Aorta (tissue), 5 donors: ENCODE results near the gene ESRP2. TPM values are rescaled to one million over a fixed set of nuclear protein-coding genes. Genes with fewer than 3 reads are reported as not detected.

ENCODE experiments used
- ATAC-seq: fragments of 200-7000 bp; cut with Tn5 transposase; one replicate; pipeline ENCODE4 v1.9.1; 2022; ENCODE audit warnings: moderate library complexity; ENCODE audit not compliant: low FRiP score
- DNase-seq, 2 donors: peaks; one replicate each; pipeline ENCODE4 v3.0.0-alpha.2; 2020
- H3K27ac ChIP-seq, 2 donors: one replicate each; pipeline ENCODE4 v1.5.1; 2013; ENCODE audit warnings: low read length in 2 of 2, mild to moderate bottlenecking in 2 of 2, moderate library complexity in 2 of 2, control low read depth in 1 of 2, inconsistent platforms in 1 of 2, low read depth in 1 of 2
- H3K27me3 ChIP-seq, 2 donors: one replicate each; pipeline ENCODE4 v1.6.1; 2013; ENCODE audit warnings: control low read depth in 1 of 2, low read length in 1 of 2, mild to moderate bottlenecking in 1 of 2, moderate library complexity in 1 of 2; ENCODE audit not compliant: insufficient read depth in 2 of 2, control insufficient read depth in 1 of 2
- H3K36me3 ChIP-seq, 2 donors: one replicate each; pipeline ENCODE4 v1.6.1; 2013; ENCODE audit warnings: control low read depth in 1 of 2, low read length in 1 of 2, mild to moderate bottlenecking in 1 of 2; ENCODE audit not compliant: insufficient read depth in 2 of 2, control insufficient read depth in 1 of 2
- H3K4me1 ChIP-seq, 2 donors: one replicate each; pipeline ENCODE4 v1.6.1; 2013; ENCODE audit warnings: low read length in 2 of 2, control low read depth in 1 of 2, mild to moderate bottlenecking in 1 of 2, moderate library complexity in 1 of 2; ENCODE audit not compliant: insufficient read depth in 2 of 2, control insufficient read depth in 1 of 2
- H3K4me3 ChIP-seq, 2 donors: one replicate each; pipeline ENCODE4 v1.5.1; 2013; ENCODE audit warnings: low read length in 2 of 2, control low read depth in 1 of 2, mild to moderate bottlenecking in 1 of 2
- H3K9me3 ChIP-seq: one replicate; pipeline ENCODE4 v1.6.1; 2013; ENCODE audit warnings: mild to moderate bottlenecking, low read length; ENCODE audit not compliant: control insufficient read depth
- WGBS, 2 donors: extraction: QIAGEN DNeasy Blood & Tissue Kit; methylation state at CpG; one replicate each; pipeline ENCODE4 v1.1.7; 2013; 5-methylcytosine and 5-hydroxymethylcytosine counted together
- intact Hi-C, 2 donors: fragments of 100-400 bp; cut with DNase I; formaldehyde crosslinking; loops; one replicate each; pipeline versions ENCODE4 v1.14.2 to v1.15.0; 2022
- polyA plus RNA-seq, 2 donors: library from polyadenylated mRNA; stranded (reverse); fragments of 200-250 nt; gene quantifications; one replicate each; pipeline ENCODE4 v1.2.3, GENCODE V29; 2013
- total RNA-seq, 2 donors: library from RNA; stranded (reverse); fragmentation: NEBNext Ultra II Directional; extraction: Animal tissue kit (Norgen Biotek cat#: 25700); gene quantifications; one replicate each; pipeline ENCODE4 v1.2.1, GENCODE V29; 2021
- donor health status: healthy with polysubstance abuse.
- donor health status: Bipolar disorder and iron deficiency.
- donor health status: DM: no; HTN: no; CAD: no.
- donor health status: DM: no; HTN: no; CAD: no.
- donor health status: DM: yes; HTN: yes; CAD: no.

ESRP2 gene
- total and polyA plus RNA-seq, 4 donors: 0.03 to 2.3 (median 0.48) TPM

DNA sequence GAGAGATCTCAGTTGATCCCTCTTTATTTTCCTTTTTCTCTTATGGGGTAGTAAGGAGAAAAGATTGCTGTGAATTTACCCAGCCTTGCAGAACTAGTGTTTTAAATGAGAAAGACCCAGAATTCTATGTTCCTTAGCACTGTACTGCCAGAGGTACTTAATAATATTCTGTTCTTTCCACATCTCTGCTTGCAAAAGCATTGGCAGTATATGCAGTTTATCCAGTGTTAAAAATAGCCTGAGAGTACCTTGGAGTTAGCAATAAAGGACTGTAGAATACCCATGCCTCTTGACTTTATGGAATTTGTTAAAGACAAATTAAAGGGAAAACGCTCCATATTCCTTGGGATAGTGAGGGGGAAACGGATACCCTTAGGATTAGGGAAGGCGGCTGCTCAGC lies 40.3 kb upstream of the ESRP2 start:
- Histone ChIP-seq H3K36me3 (peaks cover 0 to 8% of the 10 kb centered on the region in 2 donors), H3K27ac (peak overlapping the region in 1 of 2 donors; percentile 36), H3K9me3 (no peaks in the 10 kb centered on the region), H3K4me1 (no peaks in the 10 kb centered on the region), H3K4me3 (no peak overlapping the region), H3K27me3 (no peaks in the 10 kb centered on the region)
- DNase-seq (no peak), ATAC-seq (peak; percentile 71)
- intact Hi-C loops: no loop called here
- WGBS, 2 donors: 7 to 23% methylated on average over 3 of the region's 3 CpGs

DNA sequence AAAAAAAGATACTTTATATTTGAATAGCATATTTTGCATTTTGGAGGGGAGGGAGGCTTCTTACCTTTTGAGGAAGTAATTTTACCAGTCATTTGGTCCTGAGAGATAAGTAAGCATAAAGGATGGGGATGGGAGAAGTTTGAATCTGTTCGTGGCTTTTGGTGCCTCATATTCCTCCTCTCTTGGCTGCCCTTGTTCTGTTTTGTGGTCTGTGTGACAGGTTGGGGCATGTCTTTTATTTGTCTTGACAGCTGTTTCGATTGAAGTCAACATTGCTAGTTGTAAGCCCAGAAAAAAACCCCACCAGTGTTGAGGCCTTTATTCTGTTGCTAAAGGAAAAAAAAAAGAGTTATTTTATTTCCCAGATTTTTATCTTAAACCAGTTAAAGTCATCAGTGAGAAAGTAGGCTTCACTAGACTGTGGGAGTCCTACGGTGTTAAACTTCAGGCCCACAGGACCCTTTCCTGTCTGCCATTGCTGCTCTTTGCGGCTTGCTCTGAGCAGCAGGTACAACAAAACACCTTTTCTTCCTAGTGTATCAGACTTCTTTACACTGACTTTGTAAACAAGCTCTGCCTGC lies 39.8 kb upstream of the ESRP2 start:
- Histone ChIP-seq H3K4me3 (no peak overlapping the region), H3K4me1 (no peaks in the 10 kb centered on the region), H3K36me3 (peaks cover 0 to 8% of the 10 kb centered on the region in 2 donors), H3K9me3 (no peaks in the 10 kb centered on the region), H3K27ac (peak overlapping the region; percentile 36 to 76), H3K27me3 (no peaks in the 10 kb centered on the region)
- ATAC-seq: no peak
- intact Hi-C loops: no loop called here
- DNase-seq: no peak
- 15% methylated on average over 4 of the region's 4 CpGs for WGBS, 2 donors

DNA sequence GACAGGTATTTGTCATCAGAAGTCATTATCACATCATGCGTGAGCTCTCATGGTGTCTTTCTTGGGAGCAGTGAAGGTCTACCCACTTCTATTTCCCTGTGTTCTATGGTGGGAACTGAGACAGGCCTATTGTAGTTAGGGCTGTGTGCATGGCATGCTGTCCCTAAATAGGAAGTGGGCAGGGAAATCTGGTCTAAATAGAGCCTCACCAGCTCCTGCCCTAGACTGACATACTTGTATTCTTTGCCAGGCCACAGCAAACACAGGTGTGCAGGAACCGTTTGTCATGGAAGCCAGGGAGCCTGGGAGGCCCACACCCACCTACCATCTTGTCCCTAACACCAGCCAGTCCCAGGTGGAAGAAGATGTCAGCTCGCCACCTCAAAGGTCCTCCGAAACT lies 38.5 kb upstream of the ESRP2 start:
- DNase-seq: no peak
- WGBS, 2 donors: 92 to 95% methylated on average over 4 of the region's 4 CpGs
- intact Hi-C loops: no loop called here
- Histone ChIP-seq H3K27ac (peak overlapping the region in 1 of 2 donors; percentile 39), H3K4me1 (no peaks in the 10 kb centered on the region), H3K4me3 (no peak overlapping the region), H3K9me3 (no peaks in the 10 kb centered on the region), H3K36me3 (peaks cover 0 to 8% of the 10 kb centered on the region in 2 donors), H3K27me3 (no peaks in the 10 kb centered on the region)
- ATAC-seq: no peak

DNA sequence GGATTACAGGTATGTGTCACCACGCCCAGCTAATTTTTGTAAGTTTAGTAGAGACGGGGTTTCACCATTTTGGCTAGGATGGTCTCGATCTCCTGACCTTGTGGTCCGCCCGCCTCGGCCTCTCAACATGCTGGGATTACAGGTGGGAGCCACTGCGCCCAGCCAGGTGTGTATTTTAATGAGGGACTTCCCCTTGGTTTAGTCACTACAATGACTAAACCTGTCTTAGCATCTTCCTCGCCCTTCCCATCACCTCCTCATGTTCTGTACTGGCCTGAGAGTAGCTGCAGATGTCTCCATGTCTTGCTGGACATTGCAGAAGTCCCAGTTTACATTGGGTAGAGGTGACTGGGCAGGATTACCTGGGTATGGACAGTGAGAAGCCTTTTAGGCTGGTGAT lies 38.0 kb upstream of the ESRP2 start:
- DNase-seq (no peak), ATAC-seq (no peak)
- Histone ChIP-seq H3K27ac (no peak overlapping the region), H3K4me1 (no peaks in the 10 kb centered on the region), H3K9me3 (no peaks in the 10 kb centered on the region), H3K4me3 (no peak overlapping the region), H3K27me3 (no peaks in the 10 kb centered on the region), H3K36me3 (peaks cover 0 to 8% of the 10 kb centered on the region in 2 donors)
- 95 to 97% methylated on average over 8 of the region's 8 CpGs for WGBS, 2 donors
- intact Hi-C loops: no loop called here

DNA sequence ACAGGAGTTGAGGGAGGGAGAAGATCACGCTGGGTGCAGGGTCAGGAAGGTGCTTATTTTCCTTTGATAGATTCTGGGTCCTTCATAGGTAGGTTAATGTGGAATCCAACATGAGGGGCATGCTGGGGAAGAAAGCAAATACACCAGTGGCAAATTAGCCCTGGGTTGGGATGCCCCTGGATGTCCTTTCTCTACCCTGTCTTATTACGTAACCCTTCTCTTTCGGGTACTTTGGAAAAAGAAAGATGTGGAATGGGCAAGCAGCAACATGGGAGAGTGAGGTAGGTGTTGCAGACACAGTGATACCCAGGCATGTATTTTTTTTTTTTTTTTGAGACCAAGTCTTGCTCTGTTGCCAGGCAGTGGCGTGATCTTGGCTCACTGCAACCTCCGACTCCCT lies 37.5 kb upstream of the ESRP2 start:
- Histone ChIP-seq H3K27ac (no peak overlapping the region), H3K36me3 (peaks cover 0 to 8% of the 10 kb centered on the region in 2 donors), H3K4me1 (no peaks in the 10 kb centered on the region), H3K27me3 (no peaks in the 10 kb centered on the region), H3K4me3 (no peak overlapping the region), H3K9me3 (no peaks in the 10 kb centered on the region)
- no peak for ATAC-seq
- 82 to 93% methylated on average over 5 of the region's 5 CpGs for WGBS, 2 donors
- intact Hi-C loops: no loop called here
- no peak for DNase-seq

DNA sequence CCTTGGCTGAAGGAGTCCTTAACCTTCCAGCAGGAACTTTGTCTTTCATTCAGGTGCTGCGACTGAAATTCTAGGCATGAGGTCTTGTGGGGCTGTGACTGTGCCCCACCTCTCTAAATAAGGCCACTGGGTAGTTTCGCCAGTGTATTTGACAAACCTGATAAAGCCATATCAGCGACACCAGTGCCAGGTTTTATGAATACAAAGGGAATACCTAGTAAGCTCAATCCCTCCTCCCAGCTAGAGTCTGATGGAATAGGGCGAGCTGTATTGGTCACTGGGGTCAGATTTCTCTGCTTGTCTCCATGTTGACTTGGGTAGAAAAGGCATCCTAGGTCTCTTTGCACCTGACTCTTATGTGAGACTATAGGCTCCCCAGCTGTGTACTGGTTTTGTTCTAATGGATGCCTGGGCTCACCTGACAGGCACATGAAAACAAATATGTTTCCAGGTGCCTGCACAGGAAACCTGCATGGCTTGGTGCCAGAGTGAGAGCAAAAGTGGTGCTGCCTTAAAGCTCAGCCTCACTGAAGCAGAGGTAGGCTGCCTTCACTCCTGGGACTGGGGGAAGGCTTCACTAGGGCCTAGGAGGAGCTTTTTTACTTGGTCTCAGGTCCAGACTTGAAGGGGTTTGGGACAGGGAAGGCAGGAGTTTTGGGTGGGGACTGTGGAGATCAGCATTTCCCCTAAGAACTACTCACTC lies 36.7 kb upstream of the ESRP2 start:
- Histone ChIP-seq H3K27me3 (no peaks in the 10 kb centered on the region), H3K27ac (no peak overlapping the region), H3K4me1 (no peaks in the 10 kb centered on the region), H3K9me3 (no peaks in the 10 kb centered on the region), H3K4me3 (no peak overlapping the region), H3K36me3 (peaks cover 0 to 8% of the 10 kb centered on the region in 2 donors)
- intact Hi-C loops: no loop called here
- 87 to 91% methylated on average over 4 of the region's 4 CpGs for WGBS, 2 donors
- DNase-seq: no peak
- ATAC-seq: no peak

DNA sequence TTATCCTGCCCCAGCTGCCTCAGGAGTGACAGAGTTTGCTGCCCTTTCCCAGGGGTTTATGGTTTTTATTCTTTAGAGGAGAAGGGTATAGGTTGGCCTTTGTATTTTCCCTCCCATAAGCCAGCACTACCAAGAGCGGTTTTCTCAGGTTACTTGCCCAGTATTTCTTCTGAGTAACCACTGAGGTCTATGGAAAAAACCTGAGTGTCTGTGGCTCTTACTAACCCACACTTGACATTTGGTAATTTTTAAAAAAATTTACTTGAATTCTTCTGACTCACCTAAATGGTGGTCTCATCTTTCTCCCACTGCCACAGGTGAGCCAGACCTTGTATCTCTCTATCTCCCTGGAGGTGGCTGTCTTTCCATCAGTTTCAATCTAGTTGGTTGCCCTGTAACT lies 34.4 kb upstream of the ESRP2 start:
- DNase-seq (no peak), ATAC-seq (no peak)
- Histone ChIP-seq H3K9me3 (no peaks in the 10 kb centered on the region), H3K4me1 (no peaks in the 10 kb centered on the region), H3K27ac (no peak overlapping the region), H3K4me3 (no peak overlapping the region), H3K36me3 (peaks cover 0 to 8% of the 10 kb centered on the region in 2 donors), H3K27me3 (no peaks in the 10 kb centered on the region)
- 0% methylated on average over 1 of the region's 1 CpG for WGBS, 2 donors
- intact Hi-C loops: no loop called here

DNA sequence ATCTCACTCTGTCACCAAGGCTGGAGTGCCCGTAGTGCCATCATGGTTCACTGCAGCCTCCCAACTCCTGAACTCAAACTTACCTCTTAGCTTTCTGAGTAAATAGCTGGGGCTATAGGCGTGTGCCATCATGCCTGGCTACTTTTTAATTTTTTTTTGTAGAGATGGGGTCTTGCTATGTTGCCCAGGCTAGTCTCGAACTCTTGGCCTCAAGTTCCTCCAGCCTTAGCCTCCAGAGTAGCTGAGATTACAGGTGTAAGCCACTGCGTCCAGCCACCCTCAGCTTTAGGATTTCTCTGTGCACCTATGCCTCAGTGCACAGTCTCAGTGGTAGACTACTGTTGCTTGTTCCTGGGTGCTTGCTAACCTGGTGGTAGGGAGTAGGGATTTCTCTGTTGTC lies 33.9 kb upstream of the ESRP2 start:
- intact Hi-C loops: no loop called here
- DNase-seq: no peak
- ATAC-seq: no peak
- H3K9me3 ChIP-seq: no peaks in the 10 kb centered on the region
- H3K4me3 ChIP-seq: no peak overlapping the region
- H3K4me1 ChIP-seq: no peaks in the 10 kb centered on the region
- H3K36me3 ChIP-seq: peaks cover 0 to 6% of the 10 kb centered on the region in 2 donors
- H3K27me3 ChIP-seq: no peaks in the 10 kb centered on the region
- WGBS, 2 donors: 93 to 95% methylated on average over 4 of the region's 4 CpGs
- no peak overlapping the region for H3K27ac ChIP-seq
